ENCODE data around the gene STX18. TPM values are rescaled to one million over a fixed set of nuclear protein-coding genes. Genes with fewer than 3 reads are reported as not detected.

The STX18 gene
- total and polyA plus RNA-seq, 2 of the 13 experiments (the other 11 are each of a cell fraction or from before 2014, with no cell fraction given): 23.9 to 37.1 TPM

DNA sequence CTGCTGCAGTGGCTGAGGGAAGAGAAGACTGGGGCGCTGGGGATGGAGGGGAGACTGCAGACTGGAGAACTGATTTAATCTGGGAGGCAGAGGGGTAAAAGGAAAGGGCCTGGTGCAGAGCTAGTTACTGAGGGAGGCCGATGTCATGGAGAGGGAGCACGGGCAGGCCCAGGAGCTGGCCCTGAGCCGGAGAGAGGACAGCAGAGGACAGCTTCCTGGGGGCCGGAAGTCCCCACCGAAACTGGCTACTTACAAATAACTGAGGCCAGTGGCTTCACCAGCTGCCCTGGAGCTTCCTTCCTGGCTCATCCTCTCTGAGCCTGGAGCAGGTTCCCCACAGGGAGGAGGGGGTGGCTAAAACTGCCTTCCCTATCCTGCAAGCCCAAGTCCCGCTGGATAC is 128.0 kb downstream of the STX18 start (continued):
- TF ChIP-seq ZFY (CRISPR knock-in tag; IDR thresholded peaks at IDR 0.05) (no peak), ZNF850 (CRISPR knock-in tag; conservative IDR thresholded peaks at IDR 0.05) (no peak)

DNA sequence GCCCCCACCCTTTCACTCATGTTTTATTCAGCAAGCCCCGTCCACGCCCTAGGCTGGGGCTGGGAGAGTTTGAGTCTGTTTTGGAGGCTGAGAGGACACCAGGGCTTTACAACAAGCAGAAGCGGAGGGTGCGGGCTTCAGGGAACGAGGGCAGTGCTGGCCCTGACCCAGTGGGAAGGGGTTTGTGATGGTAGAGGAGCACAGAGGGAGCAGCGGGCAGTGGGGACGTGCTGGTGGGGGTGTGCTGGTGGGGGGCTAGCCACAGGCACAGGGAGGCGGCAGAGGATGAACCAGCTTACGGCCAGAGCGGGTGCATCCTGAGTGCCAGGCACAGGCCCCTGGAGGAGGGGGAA is 128.5 kb downstream of the STX18 start:
- TF ChIP-seq ZNF44 (CRISPR knock-in tag; IDR thresholded peaks at IDR 0.05) (no peak), ZNF335 (CRISPR knock-in tag; IDR thresholded peaks at IDR 0.05) (no peak), AGO2 (optimal IDR thresholded peaks at IDR 0.05; ENCODE audit: low read depth, low read length) (peak; percentile 47)
- TF ChIP-seq, protein P1, sequence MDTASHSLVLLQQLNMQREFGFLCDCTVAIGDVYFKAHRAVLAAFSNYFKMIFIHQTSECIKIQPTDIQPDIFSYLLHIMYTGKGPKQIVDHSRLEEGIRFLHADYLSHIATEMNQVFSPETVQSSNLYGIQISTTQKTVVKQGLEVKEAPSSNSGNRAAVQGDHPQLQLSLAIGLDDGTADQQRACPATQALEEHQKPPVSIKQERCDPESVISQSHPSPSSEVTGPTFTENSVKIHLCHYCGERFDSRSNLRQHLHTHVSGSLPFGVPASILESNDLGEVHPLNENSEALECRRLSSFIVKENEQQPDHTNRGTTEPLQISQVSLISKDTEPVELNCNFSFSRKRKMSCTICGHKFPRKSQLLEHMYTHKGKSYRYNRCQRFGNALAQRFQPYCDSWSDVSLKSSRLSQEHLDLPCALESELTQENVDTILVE (CRISPR knock-in tag; IDR thresholded peaks at IDR 0.05): no peak
- Histone ChIP-seq H3K9ac (ENCODE audit: insufficient read depth, low read depth, low read length) (no peak overlapping the region), H3K4me1 (ENCODE audit: insufficient read depth, low read length) (no peaks in the 10 kb centered on the region), H3K9me3 (ENCODE audit: low read length) (no peaks in the 10 kb centered on the region), H3K27ac (ENCODE audit: extremely low read length, insufficient read depth, low read length) (no peak overlapping the region), H4K20me1 (ENCODE audit: insufficient read depth, low read length) (no peaks in the 10 kb centered on the region), H3K27me3 (ENCODE audit: control insufficient read depth in 1 of 2, insufficient read depth in 2 of 2, low read length in 2 of 2) (peaks cover 0 to 7% of the 10 kb centered on the region in 2 experiments; a peak in 1 of 5 replicates), H3K4me2 (ENCODE audit: low read depth, low read length) (no peak overlapping the region), H3K36me3 (replicated peaks in 1 of 2; ENCODE audit: control insufficient read depth in 1 of 2, insufficient read depth in 2 of 2, low read length in 2 of 2) (no peaks in the 10 kb centered on the region), H3K4me3 (replicated peaks in 1 of 3; ENCODE audit: insufficient read depth in 1 of 3, low read depth in 2 of 3, low read length in 3 of 3) (no peak overlapping the region), H3K79me2 (ENCODE audit: insufficient read depth, low read length) (no peaks in the 10 kb centered on the region), H2AFZ (ENCODE audit: low read length) (no peak overlapping the region)
- DNase-seq (ENCODE audit: low spot score) (no peak), FAIRE-seq (no peak), ATAC-seq (no peak)
- ChIA-PET CTCF (ENCODE audit: low intra/inter-chr PET ratio, low total read pairs) (no interaction called here), POLR2A (no interaction called here)
- in situ Hi-C loops (cut with HindIII; ENCODE audit: extremely low pct_ligation_motif_present, low pct_unique_long_range_greater_than_20kb): no loop called here
- WGBS (ENCODE audit: low lambda C conversion rate): 93% methylated on average over 10 of the region's 10 CpGs
- intact Hi-C loops (cut with micrococcal nuclease; ENCODE audit: unreplicated experiment): no loop called here
- no TSS peak for BruUV-seq (replicated peaks)

Data from HepG2 (cell line).